ENCODE measurements around the gene FAM13C. TPM values are rescaled to one million over a fixed set of nuclear protein-coding genes. Genes with fewer than 3 reads are reported as not detected.

FAM13C gene
- total RNA-seq, 3 donors from 2014 or later = not detected

- Mint-ChIP-seq H3K4me3 (no peak overlapping the region), H3K27me3 (ENCODE audit: low read depth) (no peaks in the 10 kb centered on the region), H3K36me3 (ENCODE audit: insufficient read depth) (no peaks in the 10 kb centered on the region), H3K4me1 (ENCODE audit: low read depth) (no peaks in the 10 kb centered on the region), H3K9me3 (no peaks in the 10 kb centered on the region)
- DNase-seq (no peak), ATAC-seq (no peak)
These were observed 76.5 kb downstream of the FAM13C start for GRCh38 chr10:59285848-59286247.

- H3K4me3 Mint-ChIP-seq = no peak overlapping the region
These were observed 77.3 kb downstream of the FAM13C start for GRCh38 chr10:59285073-59285472.

GRCh38 chr10:59284118-59284975, 78.0 kb downstream of the FAM13C start:
- DNase-seq (no peak), ATAC-seq (no peak)
- Mint-ChIP-seq H3K27me3 (ENCODE audit: low read depth) (no peaks in the 10 kb centered on the region), H3K4me3 (no peak overlapping the region), H3K36me3 (ENCODE audit: insufficient read depth) (no peaks in the 10 kb centered on the region), H3K9me3 (no peaks in the 10 kb centered on the region), H3K4me1 (ENCODE audit: low read depth) (no peaks in the 10 kb centered on the region)

More at GRCh38 chr10:59285073-59285472, 77.3 kb downstream of the FAM13C start:
- no peaks in the 10 kb centered on the region for H3K4me1 Mint-ChIP-seq (ENCODE audit: low read depth)
- no peak for DNase-seq
- no peaks in the 10 kb centered on the region for H3K9me3 Mint-ChIP-seq
- no peaks in the 10 kb centered on the region for H3K36me3 Mint-ChIP-seq (ENCODE audit: insufficient read depth)
- no peak for ATAC-seq
- no peaks in the 10 kb centered on the region for H3K27me3 Mint-ChIP-seq (ENCODE audit: low read depth)

GRCh38 chr10:59283456-59284091, 78.8 kb downstream of the FAM13C start:
- H3K36me3 Mint-ChIP-seq (ENCODE audit: insufficient read depth) = no peaks in the 10 kb centered on the region
- no peaks in the 10 kb centered on the region for H3K27me3 Mint-ChIP-seq (ENCODE audit: low read depth)
- ATAC-seq (no peak), DNase-seq (no peak)
- H3K4me3 Mint-ChIP-seq = no peak overlapping the region
- no peaks in the 10 kb centered on the region for H3K9me3 Mint-ChIP-seq
- no peaks in the 10 kb centered on the region for H3K4me1 Mint-ChIP-seq (ENCODE audit: low read depth)

GRCh38 chr10:59281861-59282260, 80.5 kb downstream of the FAM13C start:
- ATAC-seq (no peak), DNase-seq (no peak)
- H3K4me1 Mint-ChIP-seq (ENCODE audit: low read depth) = no peaks in the 10 kb centered on the region
- H3K36me3 Mint-ChIP-seq (ENCODE audit: insufficient read depth) = no peaks in the 10 kb centered on the region
- H3K9me3 Mint-ChIP-seq = no peaks in the 10 kb centered on the region
- no peaks in the 10 kb centered on the region for H3K27me3 Mint-ChIP-seq (ENCODE audit: low read depth)
- H3K4me3 Mint-ChIP-seq = no peak overlapping the region

GRCh38 chr10:59279991-59280505, 82.3 kb downstream of the FAM13C start:
- Mint-ChIP-seq H3K4me1 (ENCODE audit: low read depth) (no peaks in the 10 kb centered on the region), H3K27me3 (ENCODE audit: low read depth) (no peaks in the 10 kb centered on the region), H3K9me3 (no peaks in the 10 kb centered on the region), H3K36me3 (ENCODE audit: insufficient read depth) (no peaks in the 10 kb centered on the region), H3K4me3 (no peak overlapping the region)
- DNase-seq = no peak
- ATAC-seq = no peak

- Mint-ChIP-seq H3K4me3 (no peak overlapping the region), H3K9me3 (no peaks in the 10 kb centered on the region), H3K36me3 (ENCODE audit: insufficient read depth) (no peaks in the 10 kb centered on the region), H3K27me3 (ENCODE audit: low read depth) (no peaks in the 10 kb centered on the region), H3K4me1 (ENCODE audit: low read depth) (no peaks in the 10 kb centered on the region)
- no peak for ATAC-seq
- no peak for DNase-seq
These were observed 82.9 kb downstream of the FAM13C start for GRCh38 chr10:59279476-59279875.

- Mint-ChIP-seq H3K9me3 (no peaks in the 10 kb centered on the region), H3K27me3 (ENCODE audit: low read depth) (no peaks in the 10 kb centered on the region), H3K36me3 (ENCODE audit: insufficient read depth) (no peaks in the 10 kb centered on the region), H3K4me3 (no peak overlapping the region), H3K4me1 (ENCODE audit: low read depth) (no peaks in the 10 kb centered on the region)
- ATAC-seq (no peak), DNase-seq (no peak)
These were observed 85.4 kb downstream of the FAM13C start for GRCh38 chr10:59276919-59277318.

GRCh38 chr10:59276133-59276532, 86.2 kb downstream of the FAM13C start:
- no peak for ATAC-seq
- H3K36me3 Mint-ChIP-seq (ENCODE audit: insufficient read depth) = no peaks in the 10 kb centered on the region
- no peaks in the 10 kb centered on the region for H3K9me3 Mint-ChIP-seq
- no peak overlapping the region for H3K4me3 Mint-ChIP-seq
- no peaks in the 10 kb centered on the region for H3K4me1 Mint-ChIP-seq (ENCODE audit: low read depth)
- no peak for DNase-seq
- H3K27me3 Mint-ChIP-seq (ENCODE audit: low read depth) = no peaks in the 10 kb centered on the region

GRCh38 chr10:59273445-59273844, 88.9 kb downstream of the FAM13C start:
- Mint-ChIP-seq H3K36me3 (ENCODE audit: insufficient read depth) (no peaks in the 10 kb centered on the region), H3K9me3 (no peaks in the 10 kb centered on the region), H3K4me1 (ENCODE audit: low read depth) (no peaks in the 10 kb centered on the region), H3K4me3 (no peak overlapping the region), H3K27me3 (ENCODE audit: low read depth) (no peaks in the 10 kb centered on the region)
- DNase-seq = no peak
- ATAC-seq = no peak

- H3K4me3 Mint-ChIP-seq = no peak overlapping the region
- DNase-seq (no peak), ATAC-seq (no peak)
- H3K9me3 Mint-ChIP-seq = no peaks in the 10 kb centered on the region
- no peaks in the 10 kb centered on the region for H3K27me3 Mint-ChIP-seq (ENCODE audit: low read depth)
- H3K36me3 Mint-ChIP-seq (ENCODE audit: insufficient read depth) = no peaks in the 10 kb centered on the region
- no peaks in the 10 kb centered on the region for H3K4me1 Mint-ChIP-seq (ENCODE audit: low read depth)
These were observed 90.3 kb downstream of the FAM13C start for GRCh38 chr10:59272061-59272460.

- ATAC-seq (no peak), DNase-seq (no peak)
- Mint-ChIP-seq H3K4me1 (ENCODE audit: low read depth) (no peaks in the 10 kb centered on the region), H3K27me3 (ENCODE audit: low read depth) (no peaks in the 10 kb centered on the region), H3K36me3 (ENCODE audit: insufficient read depth) (no peaks in the 10 kb centered on the region), H3K4me3 (no peak overlapping the region), H3K9me3 (no peaks in the 10 kb centered on the region)
These were observed 91.2 kb downstream of the FAM13C start for GRCh38 chr10:59271160-59271559.

GRCh38 chr10:59270492-59270891, 91.9 kb downstream of the FAM13C start:
- no peaks in the 10 kb centered on the region for H3K27me3 Mint-ChIP-seq (ENCODE audit: low read depth)
- ATAC-seq (no peak), DNase-seq (no peak)
- no peaks in the 10 kb centered on the region for H3K4me1 Mint-ChIP-seq (ENCODE audit: low read depth)
- no peak overlapping the region for H3K4me3 Mint-ChIP-seq
- H3K36me3 Mint-ChIP-seq (ENCODE audit: insufficient read depth) = no peaks in the 10 kb centered on the region
- no peaks in the 10 kb centered on the region for H3K9me3 Mint-ChIP-seq

GRCh38 chr10:59269651-59270050, 92.7 kb downstream of the FAM13C start:
- DNase-seq (no peak), ATAC-seq (no peak)
- Mint-ChIP-seq H3K27me3 (ENCODE audit: low read depth) (no peaks in the 10 kb centered on the region), H3K36me3 (ENCODE audit: insufficient read depth) (no peaks in the 10 kb centered on the region), H3K4me1 (ENCODE audit: low read depth) (no peaks in the 10 kb centered on the region), H3K9me3 (no peaks in the 10 kb centered on the region), H3K4me3 (no peak overlapping the region)

GRCh38 chr10:59268460-59268859, 93.9 kb downstream of the FAM13C start:
- Mint-ChIP-seq H3K4me1 (ENCODE audit: low read depth) (no peaks in the 10 kb centered on the region), H3K4me3 (no peak overlapping the region), H3K36me3 (ENCODE audit: insufficient read depth) (no peaks in the 10 kb centered on the region), H3K27me3 (ENCODE audit: low read depth) (no peaks in the 10 kb centered on the region), H3K9me3 (no peaks in the 10 kb centered on the region)
- DNase-seq = no peak
- ATAC-seq = no peak
